Measurements from ENCODE around the gene LEF1. TPM values are rescaled to one million over a fixed set of nuclear protein-coding genes. Genes with fewer than 3 reads are reported as not detected.

LEF1 gene
- total and polyA plus RNA-seq, 8 donors = 0.81 to 11.0 (median 3.0) TPM; not detected in 2

GRCh38 chr4:108081256-108081655 lies 87.5 kb downstream of the LEF1 start:
- Histone ChIP-seq H3K9me3 (no peaks in the 10 kb centered on the region), H3K36me3 (no peaks in the 10 kb centered on the region), H3K27me3 (no peaks in the 10 kb centered on the region), H3K4me3 (no peak overlapping the region), H3K4me1 (no peaks in the 10 kb centered on the region), H3K27ac (no peak overlapping the region)
- TF ChIP-seq POLR2AphosphoS5 (IDR thresholded peaks at IDR 0.05) (no peak), EP300 (IDR thresholded peaks at IDR 0.05) (no peak), CTCF (IDR thresholded peaks at IDR 0.05) (no peak), POLR2A (IDR thresholded peaks at IDR 0.05) (no peak)
- intact Hi-C loops (cut with DNase I; ENCODE audit: low total_unique reads) = no loop called here
- no peak for DNase-seq
- 86 to 94% (median 91%) methylated on average over 16 of the region's 16 CpGs for WGBS, 5 donors

GRCh38 chr4:108080747-108081146 lies 88.0 kb downstream of the LEF1 start:
- no peak for DNase-seq
- intact Hi-C loops (cut with DNase I; ENCODE audit: low total_unique reads) = no loop called here
- 92 to 94% (median 93%) methylated on average over 10 of the region's 10 CpGs for WGBS, 5 donors
- H3K27me3 ChIP-seq = no peaks in the 10 kb centered on the region
- H3K4me1 ChIP-seq = no peaks in the 10 kb centered on the region
- H3K27ac ChIP-seq = no peak overlapping the region
- TF ChIP-seq EP300 (IDR thresholded peaks at IDR 0.05) (no peak), POLR2A (IDR thresholded peaks at IDR 0.05) (no peak), POLR2AphosphoS5 (IDR thresholded peaks at IDR 0.05) (no peak), CTCF (IDR thresholded peaks at IDR 0.05) (no peak)
- no peaks in the 10 kb centered on the region for H3K36me3 ChIP-seq
- no peak overlapping the region for H3K4me3 ChIP-seq
- H3K9me3 ChIP-seq = no peaks in the 10 kb centered on the region

- Histone ChIP-seq H3K27ac (no peak overlapping the region), H3K4me3 (no peak overlapping the region), H3K36me3 (no peaks in the 10 kb centered on the region), H3K4me1 (no peaks in the 10 kb centered on the region), H3K9me3 (no peaks in the 10 kb centered on the region), H3K27me3 (no peaks in the 10 kb centered on the region)
- intact Hi-C loops (cut with DNase I; ENCODE audit: low total_unique reads) = no loop called here
- TF ChIP-seq POLR2A (IDR thresholded peaks at IDR 0.05) (no peak), POLR2AphosphoS5 (IDR thresholded peaks at IDR 0.05) (no peak), CTCF (IDR thresholded peaks at IDR 0.05) (no peak), EP300 (IDR thresholded peaks at IDR 0.05) (no peak)
- no peak for DNase-seq
- WGBS, 5 donors = 37 to 76% (median 55%) methylated on average over 5 of the region's 5 CpGs
Measured at GRCh38 chr4:108078024-108078733, 90.6 kb downstream of the LEF1 start.

GRCh38 chr4:108072300-108072699 lies 96.4 kb downstream of the LEF1 start:
- no peaks in the 10 kb centered on the region for H3K9me3 ChIP-seq
- no peaks in the 10 kb centered on the region for H3K27me3 ChIP-seq
- peak in 1 of 2 donors; percentile 54 for DNase-seq
- no peak overlapping the region for H3K27ac ChIP-seq
- WGBS, 5 donors = 17 to 50% (median 42%) methylated on average over 4 of the region's 4 CpGs
- no peaks in the 10 kb centered on the region for H3K4me1 ChIP-seq
- intact Hi-C loops (cut with DNase I; ENCODE audit: low total_unique reads) = no loop called here
- H3K36me3 ChIP-seq = no peaks in the 10 kb centered on the region
- no peak overlapping the region for H3K4me3 ChIP-seq
- no peak for TF ChIP-seq POLR2AphosphoS5 (IDR thresholded peaks at IDR 0.05)

- H3K4me3 ChIP-seq = no peak overlapping the region
- H3K4me1 ChIP-seq = no peaks in the 10 kb centered on the region
- WGBS, 5 donors = 74 to 89% (median 86%) methylated on average over 1 of the region's 1 CpG
- no peaks in the 10 kb centered on the region for H3K27me3 ChIP-seq
- TF ChIP-seq CTCF (IDR thresholded peaks at IDR 0.05) (no peak), POLR2A (IDR thresholded peaks at IDR 0.05) (no peak), POLR2AphosphoS5 (IDR thresholded peaks at IDR 0.05) (no peak), EP300 (IDR thresholded peaks at IDR 0.05) (no peak)
- no peaks in the 10 kb centered on the region for H3K36me3 ChIP-seq
- DNase-seq = no peak
- H3K9me3 ChIP-seq = no peaks in the 10 kb centered on the region
- no peak overlapping the region for H3K27ac ChIP-seq
- intact Hi-C loops (cut with DNase I; ENCODE audit: low total_unique reads) = no loop called here
Measured at GRCh38 chr4:108070775-108071174, 98.0 kb downstream of the LEF1 start.

All from stomach (tissue), 9 donors.